Measurements from ENCODE around the gene SYNGAP1. TPM values are rescaled to one million over a fixed set of nuclear protein-coding genes. Genes with fewer than 3 reads are reported as not detected.

SYNGAP1 gene
- total and polyA plus RNA-seq, 9 of the 15 experiments (the other 6 are each of a cell fraction or from before 2014, with no cell fraction given) = 0.01 to 22.8 (median 3.2) TPM

- TF ChIP-seq, protein P1, sequence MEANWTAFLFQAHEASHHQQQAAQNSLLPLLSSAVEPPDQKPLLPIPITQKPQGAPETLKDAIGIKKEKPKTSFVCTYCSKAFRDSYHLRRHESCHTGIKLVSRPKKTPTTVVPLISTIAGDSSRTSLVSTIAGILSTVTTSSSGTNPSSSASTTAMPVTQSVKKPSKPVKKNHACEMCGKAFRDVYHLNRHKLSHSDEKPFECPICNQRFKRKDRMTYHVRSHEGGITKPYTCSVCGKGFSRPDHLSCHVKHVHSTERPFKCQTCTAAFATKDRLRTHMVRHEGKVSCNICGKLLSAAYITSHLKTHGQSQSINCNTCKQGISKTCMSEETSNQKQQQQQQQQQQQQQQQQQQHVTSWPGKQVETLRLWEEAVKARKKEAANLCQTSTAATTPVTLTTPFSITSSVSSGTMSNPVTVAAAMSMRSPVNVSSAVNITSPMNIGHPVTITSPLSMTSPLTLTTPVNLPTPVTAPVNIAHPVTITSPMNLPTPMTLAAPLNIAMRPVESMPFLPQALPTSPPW (CRISPR knock-in tag; IDR thresholded peaks at IDR 0.05) = peak; percentile 33; the same call in 1 of the 2 replicates
- TF ChIP-seq ERF (CRISPR knock-in tag; IDR thresholded peaks at IDR 0.05) (no peak), NR3C1 (CRISPR knock-in tag; IDR thresholded peaks at IDR 0.05) (no peak), DLX4 (CRISPR knock-in tag; IDR thresholded peaks at IDR 0.05) (no peak), ZNF76 (CRISPR knock-in tag; IDR thresholded peaks at IDR 0.05; ENCODE audit: borderline replicate concordance) (no peak), RBM22 (IDR thresholded peaks at IDR 0.05; ENCODE audit: low read depth, low read length, poor library complexity, severe bottlenecking) (no peak), THRAP3 (IDR thresholded peaks at IDR 0.05; ENCODE audit: borderline replicate concordance) (no peak), MCM2 (IDR thresholded peaks at IDR 0.05; ENCODE audit: low read depth) (no peak), ZBTB5 (IDR thresholded peaks at IDR 0.05) (no peak), SAP30 (IDR thresholded peaks at IDR 0.05; ENCODE audit: borderline replicate concordance, insufficient read depth, low read depth, low read length, poor library complexity, severe bottlenecking) (no peak), ATF7 (IDR thresholded peaks at IDR 0.05) (peak; percentile 88), NFATC3 (IDR thresholded peaks at IDR 0.05) (no peak), ZNF79 (CRISPR knock-in tag; IDR thresholded peaks at IDR 0.05; ENCODE audit: low read depth) (no peak), TCF3 (CRISPR knock-in tag; IDR thresholded peaks at IDR 0.05) (peak; percentile 56)
- TF ChIP-seq, protein P2, sequence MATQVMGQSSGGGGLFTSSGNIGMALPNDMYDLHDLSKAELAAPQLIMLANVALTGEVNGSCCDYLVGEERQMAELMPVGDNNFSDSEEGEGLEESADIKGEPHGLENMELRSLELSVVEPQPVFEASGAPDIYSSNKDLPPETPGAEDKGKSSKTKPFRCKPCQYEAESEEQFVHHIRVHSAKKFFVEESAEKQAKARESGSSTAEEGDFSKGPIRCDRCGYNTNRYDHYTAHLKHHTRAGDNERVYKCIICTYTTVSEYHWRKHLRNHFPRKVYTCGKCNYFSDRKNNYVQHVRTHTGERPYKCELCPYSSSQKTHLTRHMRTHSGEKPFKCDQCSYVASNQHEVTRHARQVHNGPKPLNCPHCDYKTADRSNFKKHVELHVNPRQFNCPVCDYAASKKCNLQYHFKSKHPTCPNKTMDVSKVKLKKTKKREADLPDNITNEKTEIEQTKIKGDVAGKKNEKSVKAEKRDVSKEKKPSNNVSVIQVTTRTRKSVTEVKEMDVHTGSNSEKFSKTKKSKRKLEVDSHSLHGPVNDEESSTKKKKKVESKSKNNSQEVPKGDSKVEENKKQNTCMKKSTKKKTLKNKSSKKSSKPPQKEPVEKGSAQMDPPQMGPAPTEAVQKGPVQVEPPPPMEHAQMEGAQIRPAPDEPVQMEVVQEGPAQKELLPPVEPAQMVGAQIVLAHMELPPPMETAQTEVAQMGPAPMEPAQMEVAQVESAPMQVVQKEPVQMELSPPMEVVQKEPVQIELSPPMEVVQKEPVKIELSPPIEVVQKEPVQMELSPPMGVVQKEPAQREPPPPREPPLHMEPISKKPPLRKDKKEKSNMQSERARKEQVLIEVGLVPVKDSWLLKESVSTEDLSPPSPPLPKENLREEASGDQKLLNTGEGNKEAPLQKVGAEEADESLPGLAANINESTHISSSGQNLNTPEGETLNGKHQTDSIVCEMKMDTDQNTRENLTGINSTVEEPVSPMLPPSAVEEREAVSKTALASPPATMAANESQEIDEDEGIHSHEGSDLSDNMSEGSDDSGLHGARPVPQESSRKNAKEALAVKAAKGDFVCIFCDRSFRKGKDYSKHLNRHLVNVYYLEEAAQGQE (IDR thresholded peaks at IDR 0.05; ENCODE audit: borderline replicate concordance) = 0 out of 2 replicates have a peak, but pooled peaks have one; percentile 11
- TF ChIP-seq, protein P2 (CRISPR knock-in tag; IDR thresholded peaks at IDR 0.05; ENCODE audit: low read depth) = no peak
Observed at GRCh38 chr6:33380272-33380981, 39.4 kb upstream of the SYNGAP1 start (continued).
